NOMO-1 (cell line): ENCODE data around the gene C1GALT1.

Source experiments
- DNase-seq, 2 experiments: peaks; one replicate each; lab custom pipeline; 2025; ENCODE audit not compliant: unreplicated experiment in 2 of 2; lab: John Stamatoyannopoulos, UW

C1GALT1 gene

GRCh38 chr7:7265081-7266075 lies 83.0 kb downstream of the C1GALT1 start:
- DNase-seq, result no peak

GRCh38 chr7:7266257-7266881 lies 84.0 kb downstream of the C1GALT1 start:
- no peak for DNase-seq

GRCh38 chr7:7271094-7271874 lies 88.9 kb downstream of the C1GALT1 start:
- DNase-seq, result no peak

- no peak for DNase-seq
Observed at GRCh38 chr7:7272294-7272693, 90.0 kb downstream of the C1GALT1 start.

- DNase-seq, result no peak
Observed at GRCh38 chr7:7274782-7275181, 92.4 kb downstream of the C1GALT1 start.

- DNase-seq, result no peak
Observed at GRCh38 chr7:7276161-7276560, 93.8 kb downstream of the C1GALT1 start.

- no peak for DNase-seq
Observed at GRCh38 chr7:7290429-7291122, 108.2 kb downstream of the C1GALT1 start.

- no peak for DNase-seq
Observed at GRCh38 chr7:7292085-7292484, 109.7 kb downstream of the C1GALT1 start.

- DNase-seq, result no peak
Observed at GRCh38 chr7:7292608-7293007, 110.3 kb downstream of the C1GALT1 start.

GRCh38 chr7:7293092-7293491 lies 110.7 kb downstream of the C1GALT1 start:
- no peak for DNase-seq

GRCh38 chr7:7294911-7295310 lies 112.6 kb downstream of the C1GALT1 start:
- no peak for DNase-seq
